Measurements from ENCODE around the gene RPS6KC1.

DNA sequence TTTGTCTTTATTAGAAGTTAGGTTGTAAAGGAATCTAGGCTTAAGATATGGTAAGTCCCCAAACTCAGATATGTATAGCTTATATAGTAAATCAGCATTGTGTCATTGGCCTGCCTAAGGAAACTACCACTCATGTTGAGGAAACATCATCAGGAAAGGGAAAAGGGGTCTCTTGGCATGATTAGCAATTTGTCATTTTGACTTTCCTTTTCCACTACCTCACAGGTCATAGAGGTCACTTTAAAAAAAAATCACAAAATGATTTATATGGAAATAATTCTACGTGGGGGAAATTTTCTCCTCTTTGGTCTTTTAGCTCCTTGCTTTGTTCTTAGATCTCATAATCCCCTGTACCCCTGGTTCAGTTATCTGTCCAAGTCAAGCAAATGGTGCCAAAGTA, 213.5 kb downstream of the RPS6KC1 start:
- TF ChIP-seq, protein P1, sequence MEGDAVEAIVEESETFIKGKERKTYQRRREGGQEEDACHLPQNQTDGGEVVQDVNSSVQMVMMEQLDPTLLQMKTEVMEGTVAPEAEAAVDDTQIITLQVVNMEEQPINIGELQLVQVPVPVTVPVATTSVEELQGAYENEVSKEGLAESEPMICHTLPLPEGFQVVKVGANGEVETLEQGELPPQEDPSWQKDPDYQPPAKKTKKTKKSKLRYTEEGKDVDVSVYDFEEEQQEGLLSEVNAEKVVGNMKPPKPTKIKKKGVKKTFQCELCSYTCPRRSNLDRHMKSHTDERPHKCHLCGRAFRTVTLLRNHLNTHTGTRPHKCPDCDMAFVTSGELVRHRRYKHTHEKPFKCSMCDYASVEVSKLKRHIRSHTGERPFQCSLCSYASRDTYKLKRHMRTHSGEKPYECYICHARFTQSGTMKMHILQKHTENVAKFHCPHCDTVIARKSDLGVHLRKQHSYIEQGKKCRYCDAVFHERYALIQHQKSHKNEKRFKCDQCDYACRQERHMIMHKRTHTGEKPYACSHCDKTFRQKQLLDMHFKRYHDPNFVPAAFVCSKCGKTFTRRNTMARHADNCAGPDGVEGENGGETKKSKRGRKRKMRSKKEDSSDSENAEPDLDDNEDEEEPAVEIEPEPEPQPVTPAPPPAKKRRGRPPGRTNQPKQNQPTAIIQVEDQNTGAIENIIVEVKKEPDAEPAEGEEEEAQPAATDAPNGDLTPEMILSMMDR (IDR thresholded peaks at IDR 0.05), result no peak
- TF ChIP-seq POLR2A (IDR thresholded peaks at IDR 0.05), result no peak
